Endometrium (tissue), 2 donors: ENCODE measurements around the gene SETBP1.
A peak's percentile ranks its signal among the peaks of the same experiment; 100 is the strongest.

ENCODE experiments used
- FAIRE-seq: peaks from 2 replicates; lab custom pipeline; 2012; peaks lifted over from hg19 to GRCh38; lab: Jason Lieb, UNC
- donor health status: control.
- donor health status: control.

The SETBP1 gene

GRCh38 chr18:44680273-44681075 is at the start of gene SETBP1:
Gene SETBP1 (plus strand): TSS chr18:44680888. CDS start chr18:44701347, 20,459 bp downstream.
- FAIRE-seq, result no peak

- FAIRE-seq, result no peak
Observed at GRCh38 chr18:44632469-44633145, 48.1 kb upstream of the SETBP1 start.

- FAIRE-seq, result no peak
Observed at GRCh38 chr18:44635546-44635945, 45.1 kb upstream of the SETBP1 start.

GRCh38 chr18:44636241-44636640 is 44.4 kb upstream of the SETBP1 start:
- FAIRE-seq, result no peak

GRCh38 chr18:44637210-44638033 is 43.3 kb upstream of the SETBP1 start:
- no peak for FAIRE-seq

GRCh38 chr18:44638034-44638540 is 42.6 kb upstream of the SETBP1 start:
- no peak for FAIRE-seq

- no peak for FAIRE-seq
Observed at GRCh38 chr18:44638811-44639210, 41.9 kb upstream of the SETBP1 start.

GRCh38 chr18:44643004-44643403 is 37.7 kb upstream of the SETBP1 start:
- FAIRE-seq, result no peak

GRCh38 chr18:44651478-44651877 is 29.2 kb upstream of the SETBP1 start:
- no peak for FAIRE-seq

- no peak for FAIRE-seq
Observed at GRCh38 chr18:44651918-44652572, 28.6 kb upstream of the SETBP1 start.

GRCh38 chr18:44652722-44653121 is 28.0 kb upstream of the SETBP1 start:
- no peak for FAIRE-seq

GRCh38 chr18:44654573-44654972 is 26.1 kb upstream of the SETBP1 start:
- no peak for FAIRE-seq

- FAIRE-seq, result no peak
Observed at GRCh38 chr18:44655435-44655834, 25.3 kb upstream of the SETBP1 start.

- no peak for FAIRE-seq
Observed at GRCh38 chr18:44659771-44660170, 20.9 kb upstream of the SETBP1 start.

GRCh38 chr18:44668270-44668975 is 12.3 kb upstream of the SETBP1 start:
- no peak for FAIRE-seq

GRCh38 chr18:44671914-44672313 is 8.8 kb upstream of the SETBP1 start:
- no peak for FAIRE-seq

GRCh38 chr18:44672506-44672905 is 8.2 kb upstream of the SETBP1 start:
- no peak for FAIRE-seq

- FAIRE-seq, result no peak
Observed at GRCh38 chr18:44673256-44673880, 7.3 kb upstream of the SETBP1 start.

- FAIRE-seq, result no peak
Observed at GRCh38 chr18:44677933-44678332, 2.8 kb upstream of the SETBP1 start.

- peak; percentile 79 for FAIRE-seq
Observed at GRCh38 chr18:44678725-44679055, 2.0 kb upstream of the SETBP1 start.
